NT2/D1 (cell line): ENCODE data around the gene KIZ.

Source experiments
- SUZ12 ChIP-seq: IDR thresholded peaks from 2 replicates; pipeline ENCODE4 v1.6.1; 2011; ENCODE audit not compliant: insufficient read length, insufficient read depth; ENCODE audit errors: extremely low read depth
- YY1 ChIP-seq: IDR thresholded peaks from 2 replicates; pipeline ENCODE4 v1.6.1; 2011; ENCODE audit not compliant: insufficient read length, insufficient read depth
- ZNF274 ChIP-seq: IDR thresholded peaks from 2 replicates; pipeline ENCODE4 v1.6.1; 2011; ENCODE audit warnings: mild to moderate bottlenecking, low read depth, low read length

- TF ChIP-seq YY1 (no peak), SUZ12 (no peak), ZNF274 (no peak)
Observed at GRCh38 chr20:21104466-21104761, 21.5 kb upstream of the KIZ start.
